HG03442 (cell line): Measurements from ENCODE around the gene TSPAN14.
A peak's percentile ranks its signal among the peaks of the same experiment; 100 is the strongest.

Experiments
- ATAC-seq: cut with Tn5 transposase; IDR thresholded peaks from one replicate; pipeline ENCODE4 v1.9.1; 2021; ENCODE audit warnings: mild to moderate bottlenecking, moderate library complexity; ENCODE audit not compliant: unreplicated experiment

The TSPAN14 gene

GRCh38 chr10:80486785-80487420, 32.8 kb downstream of the TSPAN14 start:
- no peak for ATAC-seq

GRCh38 chr10:80487421-80487785, 33.3 kb downstream of the TSPAN14 start:
- ATAC-seq, result no peak

GRCh38 chr10:80487791-80488538, 33.9 kb downstream of the TSPAN14 start:
- peak; percentile 50 for ATAC-seq

- no peak for ATAC-seq
These were observed 34.5 kb downstream of the TSPAN14 start for GRCh38 chr10:80488539-80489066.

- no peak for ATAC-seq
These were observed 35.4 kb downstream of the TSPAN14 start for GRCh38 chr10:80489371-80490112.

- ATAC-seq, result no peak
These were observed 37.4 kb downstream of the TSPAN14 start for GRCh38 chr10:80491251-80492102.

- ATAC-seq, result peak; percentile 28
These were observed 38.9 kb downstream of the TSPAN14 start for GRCh38 chr10:80492848-80493521.

GRCh38 chr10:80493522-80494051, 39.5 kb downstream of the TSPAN14 start:
- peak; percentile 54 for ATAC-seq

- no peak for ATAC-seq
These were observed 42.6 kb downstream of the TSPAN14 start for GRCh38 chr10:80496555-80497172.

GRCh38 chr10:80497187-80498077, 43.3 kb downstream of the TSPAN14 start:
- ATAC-seq, result no peak

GRCh38 chr10:80498078-80498832, 44.1 kb downstream of the TSPAN14 start:
- no peak for ATAC-seq

- peak; percentile 30 for ATAC-seq
These were observed 45.0 kb downstream of the TSPAN14 start for GRCh38 chr10:80498833-80499741.

GRCh38 chr10:80500572-80501380, 46.7 kb downstream of the TSPAN14 start:
- peak; percentile 66 for ATAC-seq

- ATAC-seq, result no peak
These were observed 47.3 kb downstream of the TSPAN14 start for GRCh38 chr10:80501381-80501912.

GRCh38 chr10:80501913-80502521, 47.9 kb downstream of the TSPAN14 start:
- no peak for ATAC-seq
